Coronary artery (tissue), 2 donors: ENCODE measurements around the gene SLC12A7.

Experiments
- DNase-seq: peaks from one replicate; pipeline ENCODE4 v3.0.0-alpha.2; 2017; ENCODE audit warnings: low spot score
- H3K27ac ChIP-seq, 2 donors: fragments of 200-600 bp; sonication (generic); one replicate each; pipeline ENCODE4 v1.5.1; 2016 to 2019
- H3K4me3 ChIP-seq: fragments of 200-600 bp; sonication (generic); 2 replicates; pipeline ENCODE4 v1.5.1; 2016; ENCODE audit warnings: mild to moderate bottlenecking, moderate library complexity
- CTCF ChIP-seq: fragments of 200-600 bp; sonication (generic); IDR thresholded peaks from one replicate; pipeline ENCODE4 v1.5.1; 2019; ENCODE audit warnings: antibody characterized with exemption

Gene SLC12A7

GRCh38 chr5:1075931-1076330, 35.9 kb downstream of the SLC12A7 start:
- DNase-seq, result no peak
- no peak overlapping the region for H3K4me3 ChIP-seq
- TF ChIP-seq CTCF, result no peak
- no peak overlapping the region for H3K27ac ChIP-seq

GRCh38 chr5:1075555-1075881, 36.3 kb downstream of the SLC12A7 start:
- H3K27ac ChIP-seq, result no peak overlapping the region
- no peak for DNase-seq
- no peak overlapping the region for H3K4me3 ChIP-seq
- no peak for TF ChIP-seq CTCF

GRCh38 chr5:1074816-1075554, 36.9 kb downstream of the SLC12A7 start:
- H3K4me3 ChIP-seq, result no peak overlapping the region
- no peak overlapping the region for H3K27ac ChIP-seq
- TF ChIP-seq CTCF, result no peak
- DNase-seq, result no peak

GRCh38 chr5:1074226-1074625, 37.6 kb downstream of the SLC12A7 start:
- DNase-seq, result no peak
- Histone ChIP-seq H3K27ac (no peak overlapping the region), H3K4me3 (no peak overlapping the region)
- no peak for TF ChIP-seq CTCF

DNA sequence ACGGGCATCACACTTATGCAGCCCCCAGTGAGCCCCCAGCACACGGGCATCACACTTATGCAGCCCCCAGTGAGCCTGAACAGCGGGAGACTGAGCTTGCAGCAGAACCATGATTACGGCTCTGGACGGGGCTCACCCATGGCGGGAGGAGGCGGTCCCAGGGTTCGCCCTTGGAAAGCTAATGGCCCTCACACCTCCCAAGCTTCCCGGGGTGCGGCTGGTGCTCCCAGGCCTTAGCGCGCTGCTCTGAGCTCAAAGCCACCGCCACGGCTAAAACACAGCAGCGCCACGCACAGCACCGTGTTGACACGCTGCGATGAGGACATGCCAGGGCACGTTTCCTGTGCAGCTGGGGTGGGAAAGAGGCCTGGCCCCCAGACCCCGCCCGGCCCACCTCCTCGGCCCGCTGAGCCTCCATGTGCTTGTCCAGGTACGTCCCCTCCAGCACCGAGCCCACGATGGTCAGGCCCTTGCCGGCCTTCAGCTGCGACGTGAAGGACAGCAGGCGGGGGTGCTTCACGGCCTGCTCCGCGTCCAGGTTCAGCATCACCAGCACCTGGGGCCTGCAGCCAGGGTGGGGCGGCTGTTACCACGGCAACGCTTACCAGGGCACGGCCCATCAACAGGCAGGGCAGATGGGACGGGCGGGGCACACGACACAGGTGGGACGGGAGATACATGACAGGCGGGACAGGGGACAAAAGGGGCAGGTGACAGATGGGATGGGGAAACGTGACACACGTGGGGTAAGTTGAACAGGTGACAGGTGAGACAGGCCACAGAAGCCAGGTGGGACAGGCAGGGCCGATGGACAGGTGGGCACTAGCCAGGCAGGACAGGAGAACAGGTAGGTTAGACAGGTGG, 38.4 kb downstream of the SLC12A7 start:
- no peak overlapping the region for H3K4me3 ChIP-seq
- DNase-seq, result no peak
- TF ChIP-seq CTCF, result no peak
- no peak overlapping the region for H3K27ac ChIP-seq

- DNase-seq, result no peak
- no peak for TF ChIP-seq CTCF
These were observed 42.2 kb downstream of the SLC12A7 start for GRCh38 chr5:1069720-1070088.

More at GRCh38 chr5:1069720-1070088, 42.2 kb downstream of the SLC12A7 start:
- Histone ChIP-seq H3K4me3 (no peak overlapping the region), H3K27ac (no peak overlapping the region)
